ENCODE measurements around the gene MSX2.

GRCh38 chr5:174725991-174726601 is 1.7 kb downstream of the MSX2 start:
- TF ChIP-seq, protein P1, sequence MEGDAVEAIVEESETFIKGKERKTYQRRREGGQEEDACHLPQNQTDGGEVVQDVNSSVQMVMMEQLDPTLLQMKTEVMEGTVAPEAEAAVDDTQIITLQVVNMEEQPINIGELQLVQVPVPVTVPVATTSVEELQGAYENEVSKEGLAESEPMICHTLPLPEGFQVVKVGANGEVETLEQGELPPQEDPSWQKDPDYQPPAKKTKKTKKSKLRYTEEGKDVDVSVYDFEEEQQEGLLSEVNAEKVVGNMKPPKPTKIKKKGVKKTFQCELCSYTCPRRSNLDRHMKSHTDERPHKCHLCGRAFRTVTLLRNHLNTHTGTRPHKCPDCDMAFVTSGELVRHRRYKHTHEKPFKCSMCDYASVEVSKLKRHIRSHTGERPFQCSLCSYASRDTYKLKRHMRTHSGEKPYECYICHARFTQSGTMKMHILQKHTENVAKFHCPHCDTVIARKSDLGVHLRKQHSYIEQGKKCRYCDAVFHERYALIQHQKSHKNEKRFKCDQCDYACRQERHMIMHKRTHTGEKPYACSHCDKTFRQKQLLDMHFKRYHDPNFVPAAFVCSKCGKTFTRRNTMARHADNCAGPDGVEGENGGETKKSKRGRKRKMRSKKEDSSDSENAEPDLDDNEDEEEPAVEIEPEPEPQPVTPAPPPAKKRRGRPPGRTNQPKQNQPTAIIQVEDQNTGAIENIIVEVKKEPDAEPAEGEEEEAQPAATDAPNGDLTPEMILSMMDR (IDR thresholded peaks at IDR 0.05), result no peak
- no peak for TF ChIP-seq REST (IDR thresholded peaks at IDR 0.05; ENCODE audit: insufficient read depth in 1 of 2, low read depth in 2 of 2, low read length in 1 of 2)
